Stimulated activated CD8-positive, alpha-beta memory T cell treated with anti-CD3 and anti-CD28 coated beads, Interleukin-12 subunit alpha, Interleukin-12 subunit beta, amount 100 ng/mL, for 4 hours (primary cell): ENCODE results near the gene FFAR1.
"Not testable (repeated sequence)": the region's sequence is repeated elsewhere in the genome, so short reads cannot be mapped to it uniquely, and the experiment has no call there.

ENCODE experiments used
- DNase-seq: peaks from one replicate; pipeline ENCODE4 v3.0.0-alpha.2; 2020; ENCODE audit warnings: low read depth

FFAR1 gene

DNA sequence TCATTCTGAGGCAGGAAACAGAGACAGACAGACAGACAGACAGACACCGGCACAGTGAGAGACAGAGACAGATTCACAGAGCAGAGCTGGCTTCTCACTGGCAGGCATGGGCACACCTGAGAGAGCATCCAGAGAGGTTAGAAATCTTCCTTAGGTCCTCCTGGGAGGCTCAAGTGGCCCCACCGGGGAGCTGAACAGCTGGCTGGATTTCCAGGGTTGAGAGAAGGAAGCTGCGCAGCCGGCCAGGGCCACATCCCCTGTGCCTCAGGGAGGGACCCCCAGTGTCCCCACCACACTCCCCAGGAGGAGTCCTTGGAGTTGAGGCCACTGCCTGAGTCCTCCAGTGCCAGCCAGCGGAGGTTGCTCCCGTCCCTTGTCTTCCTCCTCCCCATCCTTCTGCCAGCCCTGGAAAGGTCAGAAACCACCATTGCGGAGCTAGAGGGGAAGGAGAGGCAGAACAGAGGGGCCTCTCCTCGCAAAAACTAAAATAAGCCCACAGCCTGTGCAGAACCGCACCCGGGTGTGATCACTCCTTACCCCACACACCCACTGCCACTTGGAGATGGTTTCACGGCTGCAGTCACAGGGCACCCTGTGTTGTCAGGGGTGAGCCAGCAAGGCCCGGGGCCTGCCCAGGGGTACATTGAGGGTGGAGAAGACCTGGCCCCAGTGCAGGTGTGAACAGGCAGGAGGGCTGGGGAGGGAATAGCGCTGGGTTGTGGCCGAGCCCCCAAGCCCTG lies 14.7 kb downstream of the FFAR1 start:
- no peak for DNase-seq

DNA sequence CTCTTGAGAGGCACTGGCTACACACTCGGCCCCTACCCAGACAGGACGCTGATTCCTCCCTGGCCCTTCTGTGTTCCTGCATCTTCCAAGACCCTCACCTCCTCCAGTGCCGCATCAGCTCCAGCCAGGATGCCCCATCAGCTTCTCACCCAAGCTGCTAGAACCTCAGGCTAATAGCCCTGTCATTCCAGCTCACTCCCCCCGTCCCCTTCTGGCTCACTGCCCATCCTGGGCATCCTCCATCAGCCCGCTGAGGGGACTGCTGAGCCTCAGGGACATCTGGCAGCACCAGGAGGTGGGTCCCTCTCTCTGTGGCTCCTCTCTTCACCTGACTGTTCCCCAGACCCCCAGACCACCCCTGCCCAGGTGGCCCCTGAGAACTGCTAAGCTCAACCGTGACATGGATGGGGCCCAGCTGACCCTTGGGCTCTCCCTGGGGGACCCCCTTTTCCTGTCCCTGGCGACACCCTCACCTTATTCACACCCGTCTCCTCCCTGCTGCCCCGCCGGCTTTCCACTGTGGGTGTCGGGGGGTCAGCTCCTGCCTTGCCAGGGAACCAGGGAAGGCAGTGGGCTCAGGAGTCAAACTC lies 15.4 kb downstream of the FFAR1 start:
- no peak for DNase-seq

DNA sequence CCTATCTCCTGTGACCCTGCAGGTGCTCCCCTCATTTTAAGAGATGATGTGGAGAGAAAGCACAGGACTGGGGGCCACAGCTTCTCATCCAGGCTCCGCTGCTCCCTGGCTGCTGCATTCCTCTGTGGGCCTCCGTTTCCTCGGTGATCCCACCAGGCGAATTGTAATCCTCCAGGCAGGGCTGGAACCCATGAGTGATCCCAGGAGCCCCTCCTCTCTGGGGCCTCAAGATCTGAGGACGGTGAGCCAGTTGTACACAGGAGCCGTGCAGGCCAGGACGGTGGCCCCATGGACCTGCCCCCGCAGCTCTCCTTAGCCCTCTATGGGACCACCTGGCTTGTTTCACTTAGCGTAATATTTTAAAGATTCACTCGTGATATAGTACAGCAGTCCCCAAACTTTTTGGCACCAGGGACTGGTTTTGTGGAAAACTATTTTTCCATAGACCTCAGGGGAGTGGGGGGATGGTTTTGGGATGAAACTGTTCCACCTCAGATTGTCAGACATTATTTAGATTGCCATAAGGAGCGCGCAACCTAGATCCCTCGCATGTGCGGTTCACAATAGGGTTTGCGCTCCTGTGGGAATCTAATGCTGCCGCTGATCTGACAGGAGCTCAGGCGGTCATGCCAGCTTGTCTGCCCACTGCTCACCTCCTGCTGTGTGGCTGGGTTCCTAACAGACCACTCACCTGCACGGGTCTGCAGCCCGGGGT lies 16.2 kb downstream of the FFAR1 start:
- no peak for DNase-seq

DNA sequence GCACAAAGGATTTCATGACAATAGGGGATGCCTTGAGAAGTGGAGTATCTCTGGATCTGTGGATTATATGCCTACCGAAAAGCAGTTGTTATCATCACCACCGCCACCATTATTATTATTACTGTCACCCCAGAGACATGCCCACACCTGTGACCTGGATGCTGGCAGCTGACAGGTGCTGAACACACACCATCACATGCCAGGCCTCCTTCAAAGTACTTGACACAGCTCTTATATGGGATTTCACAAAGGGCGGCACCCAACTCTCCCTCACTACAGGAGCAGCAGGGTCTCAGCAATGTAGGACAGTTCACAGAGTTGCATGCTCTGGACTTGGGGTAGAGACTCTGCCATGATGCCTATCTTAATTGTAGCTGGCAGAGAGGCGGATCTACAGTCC lies 17.6 kb downstream of the FFAR1 start:
- DNase-seq = no peak

DNA sequence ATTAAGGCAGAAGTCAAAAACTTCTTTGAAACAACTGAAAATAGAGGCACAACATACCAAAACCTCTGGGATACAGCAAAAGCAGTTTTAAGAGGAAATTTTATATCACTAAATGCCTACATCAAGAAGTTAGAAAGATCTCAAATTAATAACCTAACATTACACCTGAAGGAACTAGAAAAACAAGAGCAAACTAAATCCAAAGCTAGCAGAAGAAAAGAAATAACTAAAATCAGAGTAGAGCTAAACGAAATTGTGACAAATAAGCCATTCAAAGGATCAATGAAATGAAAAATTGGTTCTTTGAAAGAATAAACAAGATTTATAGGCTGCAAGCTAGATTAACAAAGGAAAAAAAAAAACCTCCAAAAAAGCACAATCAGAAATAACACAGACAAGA lies 20.7 kb downstream of the FFAR1 start:
- DNase-seq = no peak

DNA sequence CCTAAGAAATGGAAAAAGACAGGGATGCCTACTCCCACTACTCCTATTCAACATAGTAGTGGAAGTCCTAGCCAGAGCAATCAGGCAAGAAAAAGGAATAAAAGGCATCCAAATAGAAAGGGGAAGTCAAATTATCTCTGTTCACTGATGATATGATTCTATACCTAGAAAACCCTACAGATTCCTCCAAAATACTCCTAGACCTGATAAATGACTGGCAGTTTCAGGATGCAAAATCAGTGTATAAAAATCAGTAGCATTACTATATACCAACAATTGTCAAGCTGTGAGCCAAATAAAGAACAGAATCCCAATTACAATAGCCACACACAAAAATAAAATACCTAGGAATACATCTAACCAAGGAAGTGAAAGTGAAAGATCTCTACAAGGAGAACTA lies 21.8 kb downstream of the FFAR1 start:
- DNase-seq = no peak

DNA sequence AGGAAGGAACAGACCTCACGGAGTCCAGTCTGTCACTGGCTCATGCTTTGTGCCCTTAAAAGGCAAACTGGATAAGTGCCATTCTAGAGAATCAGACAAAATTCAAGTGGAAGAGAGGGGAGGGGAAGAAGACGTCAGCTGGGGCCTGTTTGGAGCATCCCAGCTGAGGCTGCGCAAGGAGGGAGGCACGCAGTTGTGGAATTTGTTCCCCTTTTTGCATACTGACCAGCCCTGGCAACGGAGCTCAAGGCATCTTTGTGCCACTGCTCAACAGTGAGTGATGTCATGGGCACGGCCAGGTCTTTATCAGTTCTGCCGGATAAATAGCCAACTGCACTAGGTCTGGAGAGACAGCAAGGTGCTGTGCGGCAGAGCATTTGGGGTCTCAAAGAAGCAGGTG lies 23.0 kb downstream of the FFAR1 start, which contains the start of gene GPR42:
GPR42 (plus strand) TSS at position 347 of the 400 bp plus-strand sequence. CDS start 292 bp downstream, outside the sequence.
- DNase-seq = no peak

DNA sequence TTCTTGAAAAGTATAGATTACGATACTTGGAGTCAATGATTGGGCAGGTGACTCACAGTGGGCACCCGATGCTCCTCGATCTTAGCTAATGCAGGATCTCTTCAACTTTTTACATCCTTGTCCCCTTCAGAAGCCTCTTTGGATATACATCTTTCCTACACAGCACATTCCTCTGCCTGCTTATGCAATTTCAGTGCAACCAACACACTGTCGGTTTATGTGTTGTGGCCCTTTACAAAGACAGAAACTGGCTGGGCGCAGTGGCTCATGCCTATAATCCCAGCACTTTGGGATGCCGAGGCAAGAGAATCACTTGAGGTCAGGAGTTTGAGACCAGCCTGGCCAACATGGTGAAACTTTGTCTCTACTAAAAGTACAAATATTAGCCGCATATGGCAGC lies 25.8 kb downstream of the FFAR1 start:
- DNase-seq = no peak

DNA sequence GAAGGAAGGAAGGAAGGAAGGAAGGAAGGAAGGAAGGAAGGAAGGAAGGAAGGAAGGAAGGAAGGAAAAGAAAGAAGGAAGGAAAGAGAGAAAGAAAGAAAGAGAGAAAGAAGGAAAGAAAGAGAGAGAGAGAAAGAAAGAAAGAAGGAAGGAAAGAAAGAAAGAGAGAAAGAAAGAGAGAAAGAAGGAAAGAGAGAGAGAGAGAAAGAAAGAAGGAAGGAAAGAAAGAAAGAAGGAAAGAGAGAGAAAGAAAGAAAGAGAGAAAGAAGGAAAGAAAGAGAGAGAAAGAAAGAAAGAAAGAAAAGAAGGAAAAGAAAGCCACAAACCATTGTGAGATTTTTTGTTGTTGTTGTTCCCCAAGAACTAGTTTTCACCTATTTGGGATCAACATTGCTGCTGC lies 26.3 kb downstream of the FFAR1 start:
- not testable (repeated sequence) for DNase-seq

DNA sequence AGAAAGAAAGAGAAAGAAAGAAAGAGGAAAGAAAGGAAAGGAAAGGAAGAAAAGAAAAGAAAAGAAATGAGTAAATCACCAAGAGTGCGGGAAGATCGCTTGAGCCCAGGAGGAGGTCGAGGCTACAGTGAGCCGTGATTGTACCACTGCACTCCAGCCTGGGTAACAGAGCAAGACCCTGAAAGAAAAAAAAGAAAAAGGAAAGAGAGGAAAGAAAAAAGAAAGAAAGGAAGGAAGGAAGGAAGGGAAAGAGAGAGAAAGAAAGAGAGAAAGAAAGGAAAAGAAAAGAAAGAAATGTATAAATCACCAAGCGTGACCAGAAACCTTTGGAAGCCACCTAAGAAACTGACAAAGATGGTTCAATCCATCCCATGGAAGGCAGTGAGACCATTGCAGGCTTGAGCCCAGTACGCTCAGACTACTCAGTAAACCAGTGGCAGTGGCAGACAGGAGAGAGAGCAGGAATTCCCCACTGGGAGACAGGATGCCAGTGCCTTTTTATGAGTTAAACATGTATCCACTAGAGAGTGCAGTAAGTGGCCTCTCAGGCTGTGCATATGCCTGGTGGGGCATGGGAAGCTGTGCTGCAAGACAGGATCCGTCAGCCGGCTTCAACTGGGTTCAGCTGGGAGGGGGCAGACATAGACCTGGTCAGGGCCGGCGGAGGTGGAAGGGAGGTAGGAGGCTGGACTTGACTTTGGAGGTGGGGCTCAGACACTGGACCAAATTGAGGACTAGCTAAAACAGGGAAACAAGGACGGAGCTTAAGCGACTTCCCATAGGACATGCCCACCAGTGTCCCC lies 28.0 kb downstream of the FFAR1 start:
- no peak for DNase-seq

DNA sequence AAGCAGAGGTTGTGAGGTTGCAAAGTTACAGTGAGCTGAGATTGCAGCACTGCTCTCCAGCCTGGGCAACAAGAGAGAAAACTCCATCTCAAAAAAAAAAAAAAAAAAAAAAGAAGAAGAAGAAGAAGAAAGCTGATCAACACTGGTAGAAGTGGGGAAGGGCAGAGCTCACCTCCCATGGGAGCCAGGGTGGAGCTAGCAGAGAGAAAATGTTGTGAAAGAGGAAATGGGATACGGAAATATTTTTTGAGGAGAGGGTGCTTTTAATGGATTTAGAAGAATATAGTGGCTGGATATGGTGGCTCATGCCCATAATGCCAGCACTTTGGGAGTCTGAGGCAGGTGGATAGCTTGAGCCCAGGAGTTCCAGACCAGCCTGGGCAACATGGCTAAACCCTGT lies 30.0 kb downstream of the FFAR1 start:
- DNase-seq = no peak

DNA sequence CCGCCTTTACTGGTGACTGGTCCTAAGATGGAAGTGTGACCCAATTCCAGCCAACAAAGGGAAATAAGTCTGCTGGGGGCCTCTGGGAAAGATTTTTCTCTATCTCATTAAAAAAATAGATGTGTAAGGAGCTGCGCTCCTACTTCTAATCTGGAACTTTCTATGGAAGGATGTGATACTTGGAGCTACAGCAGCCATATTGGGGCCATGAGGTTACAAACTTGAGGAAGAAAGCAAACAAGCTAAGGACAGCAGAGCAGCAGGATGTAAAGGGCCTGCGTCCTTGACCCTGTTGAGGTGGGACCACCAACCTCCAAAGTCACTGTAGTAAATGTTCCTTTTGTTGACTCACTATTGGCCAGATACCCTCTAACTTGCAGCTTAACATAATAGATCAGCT lies 30.7 kb downstream of the FFAR1 start:
- DNase-seq = no peak

DNA sequence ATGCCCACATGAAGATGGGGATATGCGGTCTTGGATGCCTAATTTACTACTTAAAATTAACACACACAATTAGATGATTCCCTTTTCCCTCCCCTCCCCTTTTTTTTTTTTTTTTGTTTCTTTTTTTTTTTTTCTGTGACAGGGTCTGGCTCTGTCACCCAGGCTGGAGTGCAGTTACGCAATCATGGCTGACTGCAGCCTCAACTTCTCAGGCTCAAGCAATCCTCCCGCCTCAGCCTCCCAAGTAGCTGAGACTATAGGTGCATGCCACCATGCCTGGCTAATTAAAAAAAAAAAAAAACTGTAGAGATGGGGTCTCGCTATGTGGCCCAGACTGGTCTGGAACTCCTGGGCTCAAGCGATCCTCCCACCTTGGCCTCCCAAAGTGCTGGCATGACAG lies 31.8 kb downstream of the FFAR1 start:
- DNase-seq = not testable (repeated sequence)

DNA sequence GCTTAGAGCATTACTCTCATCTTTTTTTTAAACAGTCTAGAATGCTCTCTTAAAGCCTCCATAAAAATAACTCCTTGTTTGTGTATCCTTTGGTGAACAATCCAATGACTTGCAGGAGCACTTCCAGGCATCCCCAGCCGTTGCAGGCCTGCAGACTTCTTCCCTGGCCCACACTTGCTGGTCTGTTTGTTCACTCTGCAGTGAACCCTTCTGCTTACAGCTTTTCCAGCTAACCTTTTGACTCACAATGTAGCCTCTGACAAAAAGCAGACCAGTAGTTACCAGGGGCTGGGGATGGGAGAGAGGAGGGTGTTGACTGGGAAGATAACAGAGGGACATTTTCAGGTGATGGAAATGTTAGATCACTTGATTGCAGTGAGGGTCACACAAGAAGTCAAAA lies 32.3 kb downstream of the FFAR1 start:
- no peak for DNase-seq

DNA sequence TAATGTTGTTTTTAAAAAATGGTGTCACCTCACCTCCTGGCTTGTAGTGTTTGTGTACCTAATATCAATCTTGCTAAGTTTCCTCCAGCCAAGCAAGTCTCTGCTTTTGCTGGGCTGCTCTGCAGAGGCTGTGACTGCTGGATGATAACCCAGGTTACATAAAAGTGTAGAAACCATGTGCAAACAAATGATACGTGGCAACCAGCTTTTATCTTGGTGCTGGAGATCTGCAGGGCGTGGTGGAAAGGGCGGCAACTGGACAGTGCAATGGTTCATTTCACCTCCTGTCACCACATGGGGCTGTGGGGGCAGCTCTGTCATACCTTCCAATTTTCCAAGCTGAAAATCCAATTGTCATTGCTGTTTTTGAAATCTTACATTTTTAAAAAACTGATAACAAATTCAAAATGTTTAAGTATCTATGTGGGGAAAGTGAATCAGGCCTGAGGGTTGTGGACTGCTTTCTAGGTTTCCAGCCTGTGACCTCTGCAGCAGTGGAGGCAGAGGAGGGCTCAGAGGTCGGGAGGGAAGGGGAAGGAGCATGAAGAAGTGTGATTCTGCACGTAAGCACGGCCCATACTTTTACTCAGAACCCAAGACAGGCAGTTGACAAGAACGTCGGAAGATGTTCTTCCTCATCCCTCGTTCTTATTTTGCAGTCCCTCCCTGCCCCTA lies 32.9 kb downstream of the FFAR1 start:
- DNase-seq = no peak

DNA sequence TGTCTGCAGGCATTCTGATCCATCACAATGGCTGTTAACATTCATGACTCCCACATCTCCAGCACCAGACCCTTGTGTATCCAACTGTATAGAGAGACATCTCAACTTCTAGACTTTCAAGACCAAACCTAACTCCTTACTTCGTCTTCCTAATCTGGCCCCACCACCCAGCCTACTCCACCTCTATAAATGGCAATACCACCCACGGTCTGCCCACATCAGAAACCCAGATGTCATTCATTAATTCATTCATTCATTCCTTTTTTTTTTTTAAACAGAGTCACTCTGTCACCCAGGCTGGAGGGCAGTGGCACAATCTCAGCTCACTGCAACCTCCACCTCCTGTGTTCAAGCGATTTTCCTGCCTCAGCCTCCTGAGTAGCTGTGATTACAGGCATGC lies 33.6 kb downstream of the FFAR1 start:
- DNase-seq = no peak

DNA sequence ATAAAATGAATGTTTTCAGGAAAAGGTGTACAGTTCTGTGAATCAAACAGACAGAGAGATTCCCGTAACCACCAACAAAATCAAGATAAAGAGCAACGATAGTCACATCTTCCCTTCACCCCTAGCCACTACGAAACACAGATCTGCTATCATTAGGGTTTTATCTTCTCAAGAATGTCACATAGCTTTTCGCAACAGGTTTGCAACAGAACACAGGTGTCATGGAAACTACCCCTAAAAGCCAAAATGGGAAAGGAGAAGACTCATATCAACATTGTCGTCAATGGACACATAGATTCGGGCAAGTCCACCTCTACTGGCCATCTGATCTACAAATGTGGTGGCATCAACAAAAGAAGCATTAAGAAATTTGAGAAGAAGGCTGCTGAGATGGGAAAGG lies 34.2 kb downstream of the FFAR1 start:
- no peak for DNase-seq

DNA sequence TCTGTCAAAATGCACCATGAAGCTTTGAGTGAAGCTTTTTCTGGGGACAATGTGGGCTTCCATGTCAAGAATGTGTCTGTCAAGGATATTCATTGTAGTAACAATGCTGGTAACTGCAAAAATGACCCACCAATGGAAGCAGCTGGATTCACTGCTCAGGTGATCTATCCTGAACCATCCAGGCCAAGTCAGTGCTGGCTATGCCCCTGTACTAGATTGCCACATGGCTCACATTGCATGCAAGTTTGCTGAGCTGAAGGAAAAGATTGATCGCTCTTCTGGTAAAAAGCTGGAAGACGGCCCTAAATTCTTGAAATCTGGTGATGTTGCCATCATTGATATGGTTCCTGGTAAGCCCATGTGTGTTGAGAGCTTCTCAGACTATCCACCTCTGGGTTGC lies 35.8 kb downstream of the FFAR1 start:
- DNase-seq = no peak

DNA sequence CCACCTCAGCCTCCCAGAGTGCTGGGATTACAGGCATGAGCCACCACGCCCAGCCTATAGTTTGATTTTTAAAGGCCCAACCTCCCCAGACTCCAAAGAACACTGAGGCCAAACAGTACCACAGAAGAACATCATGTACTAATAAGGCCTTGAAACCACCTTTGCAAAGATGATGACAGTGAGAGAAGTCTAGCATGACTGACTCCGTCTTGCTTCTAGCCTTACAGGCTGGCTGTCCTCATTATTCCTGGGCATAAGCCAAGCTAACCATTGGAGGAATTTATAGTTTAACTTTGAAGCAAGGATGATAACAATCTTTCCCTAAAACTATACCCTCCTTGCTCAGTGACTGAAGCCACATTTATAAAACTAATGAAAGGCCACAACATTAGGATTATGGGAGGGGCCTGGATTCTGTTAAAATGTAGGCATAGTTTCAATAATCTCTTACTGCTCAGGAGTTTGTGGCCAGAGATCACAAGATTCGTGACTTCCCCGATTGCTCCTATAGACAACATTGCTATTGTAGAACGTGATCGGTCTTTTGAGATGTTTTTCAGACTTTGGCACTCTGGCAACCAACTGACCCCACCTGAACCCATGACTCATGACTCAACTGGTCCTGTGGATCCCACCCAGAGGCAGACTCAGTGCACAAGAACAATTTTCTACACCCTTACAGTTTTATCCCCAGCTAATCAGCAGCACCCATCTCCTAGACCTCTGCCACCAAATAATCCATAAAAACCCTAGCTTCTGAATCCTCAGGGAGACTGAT lies 40.8 kb downstream of the FFAR1 start:
- no peak for DNase-seq

DNA sequence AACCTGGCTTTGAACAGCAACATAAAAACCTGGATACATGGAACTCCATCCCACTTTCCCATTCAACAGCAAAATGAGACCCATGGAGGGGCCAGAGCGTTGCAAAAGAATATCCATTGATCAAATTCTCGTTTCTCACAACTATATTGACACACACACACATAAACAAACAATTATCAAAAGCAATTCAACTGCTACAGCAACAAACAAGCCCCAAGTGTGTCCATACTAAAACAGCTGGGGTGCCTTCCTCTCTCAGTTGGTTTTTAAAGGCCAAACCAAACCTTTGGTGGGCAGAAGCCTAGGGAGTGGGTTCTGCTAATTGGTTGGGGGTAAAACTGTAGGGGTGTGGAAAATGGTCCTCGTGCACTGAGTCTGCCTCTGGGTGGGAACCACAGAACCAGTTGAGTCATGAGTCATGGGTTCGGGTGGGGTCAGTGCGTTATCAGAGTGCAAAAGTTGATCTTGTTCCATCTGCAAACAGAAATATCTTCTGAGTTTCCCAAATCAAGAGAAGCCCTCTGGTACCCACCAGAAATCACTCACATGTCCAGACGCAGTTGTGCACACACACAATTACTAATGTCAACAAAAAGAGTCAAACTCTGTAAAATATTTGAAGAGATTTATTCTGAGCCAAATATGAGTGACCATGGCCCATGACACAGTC lies 41.6 kb downstream of the FFAR1 start:
- no peak for DNase-seq
